DMS53 treated with DMSO at 0.1 percent for 48 hours (cell line): ENCODE data around the gene RUNX2.

ENCODE experiments used
- DNase-seq: peaks from one replicate; lab custom pipeline; 2025; ENCODE audit not compliant: unreplicated experiment; lab: John Stamatoyannopoulos, UW

Gene RUNX2

GRCh38 chr6:45609141-45609638 is 281.1 kb downstream of the RUNX2 start:
- no peak for DNase-seq

GRCh38 chr6:45610374-45610773 is 282.2 kb downstream of the RUNX2 start:
- DNase-seq, result no peak

GRCh38 chr6:45610832-45611231 is 282.7 kb downstream of the RUNX2 start:
- DNase-seq, result no peak

- no peak for DNase-seq
Observed at GRCh38 chr6:45611491-45611890, 283.4 kb downstream of the RUNX2 start.

- no peak for DNase-seq
Observed at GRCh38 chr6:45613656-45614055, 285.5 kb downstream of the RUNX2 start.

GRCh38 chr6:45614488-45615285 is 286.6 kb downstream of the RUNX2 start:
- DNase-seq, result peak; percentile 26

- no peak for DNase-seq
Observed at GRCh38 chr6:45616209-45616608, 288.1 kb downstream of the RUNX2 start.

GRCh38 chr6:45617441-45617840 is 289.3 kb downstream of the RUNX2 start:
- DNase-seq, result no peak

GRCh38 chr6:45618259-45618658 is 290.1 kb downstream of the RUNX2 start:
- DNase-seq, result no peak

- no peak for DNase-seq
Observed at GRCh38 chr6:45619211-45619760, 291.2 kb downstream of the RUNX2 start.

GRCh38 chr6:45619994-45620471 is 291.9 kb downstream of the RUNX2 start:
- no peak for DNase-seq

GRCh38 chr6:45624228-45624627 is 296.1 kb downstream of the RUNX2 start:
- DNase-seq, result no peak

- no peak for DNase-seq
Observed at GRCh38 chr6:45625191-45625664, 297.1 kb downstream of the RUNX2 start.

- DNase-seq, result no peak
Observed at GRCh38 chr6:45626087-45626891, 298.2 kb downstream of the RUNX2 start.

- DNase-seq, result no peak
Observed at GRCh38 chr6:45630314-45630713, 302.2 kb downstream of the RUNX2 start.

- no peak for DNase-seq
Observed at GRCh38 chr6:45630801-45631200, 302.7 kb downstream of the RUNX2 start.

GRCh38 chr6:45631396-45631795 is 303.3 kb downstream of the RUNX2 start:
- no peak for DNase-seq

GRCh38 chr6:45633272-45633908 is 305.3 kb downstream of the RUNX2 start:
- DNase-seq, result no peak

- DNase-seq, result no peak
Observed at GRCh38 chr6:45634231-45634630, 306.1 kb downstream of the RUNX2 start.

GRCh38 chr6:45635284-45635867 is 307.2 kb downstream of the RUNX2 start:
- DNase-seq, result no peak

GRCh38 chr6:45637056-45637455 is 308.9 kb downstream of the RUNX2 start:
- no peak for DNase-seq
